SJCRH30 (cell line): Measurements from ENCODE around the gene NME7. TPM values are rescaled to one million over a fixed set of nuclear protein-coding genes. Genes with fewer than 3 reads are reported as not detected.
A peak's percentile ranks its signal among the peaks of the same experiment; 100 is the strongest.

Source experiments
- DNase-seq, 2 experiments: peaks; one replicate each; pipeline ENCODE4 v3.0.0-alpha.2; 2015 to 2020
- H3K27ac ChIP-seq: fragments of 250-450 bp; sonication (Bioruptor Pico); 2 replicates; pipeline ENCODE4 v1.5.1; 2020; ENCODE audit warnings: mild to moderate bottlenecking, moderate library complexity
- H3K27me3 ChIP-seq: fragments of 250-450 bp; sonication (Bioruptor Pico); 2 replicates; pipeline ENCODE4 v1.5.1; 2020; ENCODE audit warnings: mild to moderate bottlenecking, moderate library complexity
- H3K36me3 ChIP-seq: fragments of 250-450 bp; sonication (Bioruptor Pico); 2 replicates; pipeline ENCODE4 v1.5.1; 2020; ENCODE audit warnings: mild to moderate bottlenecking, moderate library complexity
- H3K4me1 ChIP-seq: fragments of 250-450 bp; sonication (Bioruptor Pico); 2 replicates; pipeline ENCODE4 v1.5.1; 2020; ENCODE audit warnings: mild to moderate bottlenecking, moderate library complexity
- H3K4me3 ChIP-seq: fragments of 250-450 bp; sonication (Bioruptor Pico); 2 replicates; pipeline ENCODE4 v1.5.1; 2020; ENCODE audit warnings: mild to moderate bottlenecking, moderate library complexity
- H3K9me3 ChIP-seq: fragments of 250-450 bp; sonication (Bioruptor Pico); replicated peaks from 2 replicates; pipeline ENCODE4 v1.5.1; 2020; ENCODE audit warnings: mild to moderate bottlenecking, moderate library complexity
- total RNA-seq: library from RNA; depleted of rRNA; stranded (reverse); fragments of >200 nt; shearing (Covaris generic); gene quantifications from 2 replicates; pipeline ENCODE4 v1.2.3, GENCODE V29; 2014

The NME7 gene
- total RNA-seq, 1 experiment from 2014 or later: 20.7 TPM

GRCh38 chr1:169115891-169116585 is 251.6 kb downstream of the NME7 start:
- no peak overlapping the region for H3K27ac ChIP-seq
- H3K27me3 ChIP-seq: no peaks in the 10 kb centered on the region
- peaks cover 39% of the 10 kb centered on the region for H3K36me3 ChIP-seq
- H3K9me3 ChIP-seq: no peaks in the 10 kb centered on the region
- H3K4me1 ChIP-seq: peaks cover 25% of the 10 kb centered on the region
- no peak for DNase-seq
- no peak overlapping the region for H3K4me3 ChIP-seq

- Histone ChIP-seq H3K27ac (peak overlapping the region; percentile 49), H3K4me1 (peaks cover 8% of the 10 kb centered on the region), H3K27me3 (no peaks in the 10 kb centered on the region), H3K9me3 (no peaks in the 10 kb centered on the region), H3K36me3 (peaks cover 29% of the 10 kb centered on the region), H3K4me3 (no peak overlapping the region)
- peak; percentile 17 to 26 for DNase-seq
Measured at GRCh38 chr1:169113613-169114119, 253.9 kb downstream of the NME7 start.

GRCh38 chr1:169112241-169112640 is 255.4 kb downstream of the NME7 start:
- Histone ChIP-seq H3K36me3 (peaks cover 22% of the 10 kb centered on the region), H3K27me3 (no peaks in the 10 kb centered on the region), H3K4me1 (peaks cover 6% of the 10 kb centered on the region), H3K9me3 (no peaks in the 10 kb centered on the region), H3K4me3 (no peak overlapping the region), H3K27ac (no peak overlapping the region)
- DNase-seq: no peak

- peaks cover 20% of the 10 kb centered on the region for H3K36me3 ChIP-seq
- no peak overlapping the region for H3K4me3 ChIP-seq
- no peak for DNase-seq
- no peak overlapping the region for H3K27ac ChIP-seq
- H3K4me1 ChIP-seq: peaks cover 6% of the 10 kb centered on the region
- H3K27me3 ChIP-seq: no peaks in the 10 kb centered on the region
- no peaks in the 10 kb centered on the region for H3K9me3 ChIP-seq
Measured at GRCh38 chr1:169111472-169111871, 256.1 kb downstream of the NME7 start.

GRCh38 chr1:169110689-169111447 is 256.7 kb downstream of the NME7 start:
- no peaks in the 10 kb centered on the region for H3K27me3 ChIP-seq
- peaks cover 6% of the 10 kb centered on the region for H3K4me1 ChIP-seq
- H3K36me3 ChIP-seq: peaks cover 20% of the 10 kb centered on the region
- DNase-seq: no peak
- no peaks in the 10 kb centered on the region for H3K9me3 ChIP-seq
- H3K27ac ChIP-seq: no peak overlapping the region
- H3K4me3 ChIP-seq: no peak overlapping the region

- H3K4me3 ChIP-seq: no peak overlapping the region
- H3K9me3 ChIP-seq: no peaks in the 10 kb centered on the region
- H3K36me3 ChIP-seq: peaks cover 20% of the 10 kb centered on the region
- no peak for DNase-seq
- peaks cover 6% of the 10 kb centered on the region for H3K4me1 ChIP-seq
- H3K27ac ChIP-seq: no peak overlapping the region
- no peaks in the 10 kb centered on the region for H3K27me3 ChIP-seq
Measured at GRCh38 chr1:169110236-169110635, 257.4 kb downstream of the NME7 start.

- no peaks in the 10 kb centered on the region for H3K27me3 ChIP-seq
- H3K36me3 ChIP-seq: peaks cover 20% of the 10 kb centered on the region
- peaks cover 6% of the 10 kb centered on the region for H3K4me1 ChIP-seq
- no peak overlapping the region for H3K4me3 ChIP-seq
- no peaks in the 10 kb centered on the region for H3K9me3 ChIP-seq
- no peak for DNase-seq
- no peak overlapping the region for H3K27ac ChIP-seq
Measured at GRCh38 chr1:169109561-169110134, 257.9 kb downstream of the NME7 start.

GRCh38 chr1:169108863-169109560 is 258.6 kb downstream of the NME7 start:
- H3K4me1 ChIP-seq: peaks cover 5% of the 10 kb centered on the region
- H3K4me3 ChIP-seq: no peak overlapping the region
- H3K27me3 ChIP-seq: no peaks in the 10 kb centered on the region
- peaks cover 14% of the 10 kb centered on the region for H3K36me3 ChIP-seq
- no peak overlapping the region for H3K27ac ChIP-seq
- DNase-seq: peak in 1 of 2 experiments; percentile 13
- H3K9me3 ChIP-seq: no peaks in the 10 kb centered on the region

GRCh38 chr1:169108223-169108622 is 259.4 kb downstream of the NME7 start:
- Histone ChIP-seq H3K27ac (no peak overlapping the region), H3K4me1 (no peaks in the 10 kb centered on the region), H3K9me3 (no peaks in the 10 kb centered on the region), H3K27me3 (no peaks in the 10 kb centered on the region), H3K36me3 (peaks cover 11% of the 10 kb centered on the region), H3K4me3 (peak overlapping the region; percentile 96)
- no peak for DNase-seq

- Histone ChIP-seq H3K27ac (peak overlapping the region; percentile 82; the same call in 1 of the 2 replicates), H3K36me3 (peaks cover 11% of the 10 kb centered on the region), H3K4me1 (peaks cover 3% of the 10 kb centered on the region), H3K4me3 (peak overlapping the region; percentile 96), H3K27me3 (no peaks in the 10 kb centered on the region), H3K9me3 (no peaks in the 10 kb centered on the region)
- DNase-seq: no peak
Measured at GRCh38 chr1:169107603-169108208, 259.9 kb downstream of the NME7 start.

- Histone ChIP-seq H3K9me3 (no peaks in the 10 kb centered on the region), H3K4me3 (peak overlapping the region; percentile 96), H3K27ac (peak overlapping the region; percentile 82), H3K4me1 (peaks cover 9% of the 10 kb centered on the region), H3K36me3 (peaks cover 8% of the 10 kb centered on the region), H3K27me3 (no peaks in the 10 kb centered on the region)
- DNase-seq: peak; percentile 29 to 48
Measured at GRCh38 chr1:169106921-169107602, 260.5 kb downstream of the NME7 start.

GRCh38 chr1:169106095-169106920 is 261.3 kb downstream of the NME7 start, which contains the start of gene ATP1B1:
TSS of gene ATP1B1 (plus strand) at chr1:169106690. CDS start at chr1:169106830, 140 bp downstream.
- peak; percentile 81 to 88 for DNase-seq
- peak within 1 kb of the TSS; percentile 82 for H3K27ac ChIP-seq
- peaks cover under 1% of the 10 kb centered on the region; the same call in 1 of the 2 replicates for H3K36me3 ChIP-seq
- peaks cover 9% of the 10 kb centered on the region for H3K4me1 ChIP-seq
- no peaks in the 10 kb centered on the region for H3K27me3 ChIP-seq
- no peaks in the 10 kb centered on the region for H3K9me3 ChIP-seq
- peak within 1 kb of the TSS; percentile 96 for H3K4me3 ChIP-seq
